ENCODE data around the gene HJURP. TPM values are rescaled to one million over a fixed set of nuclear protein-coding genes. Genes with fewer than 3 reads are reported as not detected.

The HJURP gene
- total and polyA plus RNA-seq, 4 donors, result 0.84 to 4.1 (median 2.0) TPM

- H3K4me3 ChIP-seq, result no peak overlapping the region
- WGBS, 2 donors, result 73 to 77% methylated on average over 12 of the region's 12 CpGs
These were observed 47.0 kb downstream of the HJURP start for GRCh38 chr2:233807215-233807865.

DNA sequence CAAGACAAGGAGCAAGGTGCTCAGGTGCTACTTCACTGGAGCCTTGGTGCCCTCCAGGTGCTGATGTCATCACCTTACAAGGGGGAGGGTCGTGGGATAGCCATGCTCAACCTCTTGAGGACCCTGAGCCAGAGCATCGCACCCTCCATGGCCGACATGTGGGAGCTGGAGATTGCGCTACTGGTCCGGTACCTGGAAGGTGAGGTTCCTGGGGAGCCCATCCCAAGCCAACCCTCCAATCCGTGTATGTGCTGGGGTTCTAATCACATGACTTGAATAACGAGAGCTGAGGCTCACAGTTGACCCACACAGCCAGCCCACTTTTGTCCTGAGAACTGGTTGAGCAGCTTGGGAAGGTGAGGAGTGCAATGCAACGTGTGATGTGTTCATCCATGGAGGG, 50.3 kb downstream of the HJURP start:
- Histone ChIP-seq H3K4me1 (ENCODE audit: control insufficient read depth in 5 of 5, insufficient read depth in 5 of 5, low read length in 5 of 5) (no peaks in the 10 kb centered on the region), H3K36me3 (ENCODE audit: control insufficient read depth in 4 of 4, insufficient read depth in 4 of 4, low read length in 4 of 4) (no peaks in the 10 kb centered on the region), H3K9me3 (ENCODE audit: control insufficient read depth in 4 of 4, insufficient read depth in 3 of 4, low read length in 3 of 4) (no peaks in the 10 kb centered on the region), H3K4me3 (no peak overlapping the region), H3K9ac (ENCODE audit: insufficient read depth in 1 of 2, low read length in 2 of 2) (no peak overlapping the region), H3K27me3 (ENCODE audit: control insufficient read depth in 3 of 3, insufficient read depth in 3 of 3, low read length in 2 of 3) (no peaks in the 10 kb centered on the region), H3K27ac (ENCODE audit: low read depth in 1 of 2, low read length in 1 of 2) (no peak overlapping the region)
- ATAC-seq (ENCODE audit: insufficient read depth, low FRiP score) (no peak), DNase-seq (no peak)
- WGBS, 2 donors, result 56 to 76% methylated on average over 8 of the region's 8 CpGs
- no peak for TF ChIP-seq CTCF (IDR thresholded peaks at IDR 0.05; ENCODE audit: control extremely low read depth, extremely low read depth)

More at GRCh38 chr2:233807215-233807865, 47.0 kb downstream of the HJURP start:
- Histone ChIP-seq H3K27ac (ENCODE audit: low read depth in 1 of 2, low read length in 1 of 2) (no peak overlapping the region), H3K9me3 (ENCODE audit: control insufficient read depth in 4 of 4, insufficient read depth in 3 of 4, low read length in 3 of 4) (peaks cover 0 to 2% (median 0%) of the 10 kb centered on the region in 4 donors), H3K9ac (ENCODE audit: insufficient read depth in 1 of 2, low read length in 2 of 2) (no peak overlapping the region), H3K36me3 (ENCODE audit: control insufficient read depth in 4 of 4, insufficient read depth in 4 of 4, low read length in 4 of 4) (no peaks in the 10 kb centered on the region), H3K4me1 (ENCODE audit: control insufficient read depth in 5 of 5, insufficient read depth in 5 of 5, low read length in 5 of 5) (no peaks in the 10 kb centered on the region), H3K27me3 (ENCODE audit: control insufficient read depth in 3 of 3, insufficient read depth in 3 of 3, low read length in 2 of 3) (no peaks in the 10 kb centered on the region)
- TF ChIP-seq CTCF (IDR thresholded peaks at IDR 0.05; ENCODE audit: control extremely low read depth, extremely low read depth), result no peak
- DNase-seq (no peak), ATAC-seq (ENCODE audit: insufficient read depth, low FRiP score) (no peak)

DNA sequence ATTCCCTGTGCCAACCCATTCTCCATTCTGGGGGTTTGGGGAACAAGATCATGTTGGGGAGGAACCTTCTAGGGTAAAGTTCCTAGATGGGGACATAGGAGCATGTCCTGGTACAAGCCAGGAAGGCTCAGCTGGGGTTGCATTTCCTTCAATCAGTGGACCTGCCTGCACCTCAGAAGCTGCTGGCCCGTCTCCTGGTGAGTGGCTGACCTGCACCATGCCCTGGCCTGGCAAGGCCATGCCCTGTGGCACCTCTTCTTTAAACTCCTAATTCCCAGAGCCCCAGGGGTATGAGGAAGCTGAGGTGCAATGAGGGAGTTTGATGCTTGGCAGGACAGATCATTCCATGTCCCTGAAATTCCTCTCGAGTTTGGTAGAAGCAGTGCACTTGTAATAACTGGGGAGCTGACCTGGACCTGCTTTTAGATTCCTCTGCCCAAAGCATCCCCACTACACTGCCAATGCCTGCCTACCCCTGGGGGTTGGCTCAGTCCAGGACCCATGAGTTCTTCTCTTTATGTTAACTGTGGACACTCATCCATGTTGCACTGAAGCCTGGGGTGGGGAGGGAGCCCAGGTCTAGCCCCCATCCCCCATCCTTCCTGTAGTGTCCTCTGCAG, 50.9 kb downstream of the HJURP start:
- H3K9ac ChIP-seq (ENCODE audit: insufficient read depth in 1 of 2, low read length in 2 of 2), result no peak overlapping the region
- no peak for ATAC-seq (ENCODE audit: insufficient read depth, low FRiP score)
- no peak for TF ChIP-seq CTCF (IDR thresholded peaks at IDR 0.05; ENCODE audit: control extremely low read depth, extremely low read depth)
- no peak for DNase-seq
- no peak overlapping the region for H3K4me3 ChIP-seq
- no peak overlapping the region for H3K27ac ChIP-seq (ENCODE audit: low read depth in 1 of 2, low read length in 1 of 2)
- no peaks in the 10 kb centered on the region for H3K27me3 ChIP-seq (ENCODE audit: control insufficient read depth in 3 of 3, insufficient read depth in 3 of 3, low read length in 2 of 3)
- WGBS, 2 donors, result 67 to 81% methylated on average over 2 of the region's 2 CpGs
- H3K36me3 ChIP-seq (ENCODE audit: control insufficient read depth in 4 of 4, insufficient read depth in 4 of 4, low read length in 4 of 4), result no peaks in the 10 kb centered on the region
- no peaks in the 10 kb centered on the region for H3K4me1 ChIP-seq (ENCODE audit: control insufficient read depth in 5 of 5, insufficient read depth in 5 of 5, low read length in 5 of 5)
- no peaks in the 10 kb centered on the region for H3K9me3 ChIP-seq (ENCODE audit: control insufficient read depth in 4 of 4, insufficient read depth in 3 of 4, low read length in 3 of 4)
